ACHN (cell line): Measurements from ENCODE around the gene ATP2B3.
A peak's percentile ranks its signal among the peaks of the same experiment; 100 is the strongest.

Source experiments
- DNase-seq: peaks from one replicate; pipeline ENCODE4 v3.0.0-alpha.2; 2015
- in situ Hi-C: cut with HindIII; loops from 2 replicates; pipeline ENCODE4 v1.10.0; 2017; ENCODE audit warnings: low sequenced_read_pairs, low pct_ligation_motif_present, low pct_unique_long_range_greater_than_20kb

The ATP2B3 gene

GRCh38 chrX:153517423-153517822 lies at the start of gene ATP2B3:
Gene ATP2B3 (plus strand): TSS chrX:153517642. CDS start chrX:153536248, 18,606 bp downstream.
- in situ Hi-C loops, result no loop called here
- DNase-seq, result no peak

- DNase-seq, result no peak
- in situ Hi-C loops, result no loop called here
Measured at GRCh38 chrX:153468008-153468580, 49.3 kb upstream of the ATP2B3 start.

- peak; percentile 24 for DNase-seq
- in situ Hi-C loops, result no loop called here
Measured at GRCh38 chrX:153469811-153470410, 47.5 kb upstream of the ATP2B3 start.

GRCh38 chrX:153470411-153471363 lies 46.8 kb upstream of the ATP2B3 start, which contains the start of gene HAUS7:
Gene HAUS7 (minus strand): TSS chrX:153470576. CDS start chrX:153470557, 19 bp downstream.
- in situ Hi-C loops, result no loop called here
- DNase-seq, result peak; percentile 71

- in situ Hi-C loops, result no loop called here
- no peak for DNase-seq
Measured at GRCh38 chrX:153471663-153472280, 45.7 kb upstream of the ATP2B3 start.

- in situ Hi-C loops, result no loop called here
- DNase-seq, result no peak
Measured at GRCh38 chrX:153473126-153473525, 44.3 kb upstream of the ATP2B3 start.

GRCh38 chrX:153474266-153474665 lies 43.2 kb upstream of the ATP2B3 start:
- DNase-seq, result no peak
- in situ Hi-C loops, result no loop called here

- in situ Hi-C loops, result no loop called here
- peak; percentile 12 for DNase-seq
Measured at GRCh38 chrX:153474718-153475117, 42.7 kb upstream of the ATP2B3 start.

- no peak for DNase-seq
- in situ Hi-C loops, result no loop called here
Measured at GRCh38 chrX:153475271-153475670, 42.2 kb upstream of the ATP2B3 start.

- in situ Hi-C loops, result no loop called here
- no peak for DNase-seq
Measured at GRCh38 chrX:153475751-153476281, 41.6 kb upstream of the ATP2B3 start.

GRCh38 chrX:153476666-153477363 lies 40.6 kb upstream of the ATP2B3 start:
- DNase-seq, result no peak
- in situ Hi-C loops, result no loop called here

- no peak for DNase-seq
- in situ Hi-C loops, result no loop called here
Measured at GRCh38 chrX:153477364-153477857, 40.0 kb upstream of the ATP2B3 start.

GRCh38 chrX:153477901-153478300 lies 39.5 kb upstream of the ATP2B3 start:
- in situ Hi-C loops, result no loop called here
- no peak for DNase-seq

GRCh38 chrX:153478746-153479145 lies 38.7 kb upstream of the ATP2B3 start:
- in situ Hi-C loops, result no loop called here
- DNase-seq, result no peak

GRCh38 chrX:153481043-153481442 lies 36.4 kb upstream of the ATP2B3 start:
- DNase-seq, result no peak
- in situ Hi-C loops, result no loop called here

- in situ Hi-C loops, result no loop called here
Measured at GRCh38 chrX:153482376-153483015, 34.9 kb upstream of the ATP2B3 start.

GRCh38 chrX:153485396-153486080 lies 31.9 kb upstream of the ATP2B3 start:
- in situ Hi-C loops, result no loop called here
- no peak for DNase-seq

More at GRCh38 chrX:153482376-153483015, 34.9 kb upstream of the ATP2B3 start:
- no peak for DNase-seq
